NCI-H2107 treated with DMSO at 0.1 percent for 48 hours (cell line): ENCODE data around the gene CDRT15.
"Not testable (repeated sequence)": the region's sequence is repeated elsewhere in the genome, so short reads cannot be mapped to it uniquely, and the experiment has no call there.

ENCODE experiments used
- DNase-seq: peaks from one replicate; lab custom pipeline; 2025; ENCODE audit not compliant: unreplicated experiment; lab: John Stamatoyannopoulos, UW

The CDRT15 gene

DNA sequence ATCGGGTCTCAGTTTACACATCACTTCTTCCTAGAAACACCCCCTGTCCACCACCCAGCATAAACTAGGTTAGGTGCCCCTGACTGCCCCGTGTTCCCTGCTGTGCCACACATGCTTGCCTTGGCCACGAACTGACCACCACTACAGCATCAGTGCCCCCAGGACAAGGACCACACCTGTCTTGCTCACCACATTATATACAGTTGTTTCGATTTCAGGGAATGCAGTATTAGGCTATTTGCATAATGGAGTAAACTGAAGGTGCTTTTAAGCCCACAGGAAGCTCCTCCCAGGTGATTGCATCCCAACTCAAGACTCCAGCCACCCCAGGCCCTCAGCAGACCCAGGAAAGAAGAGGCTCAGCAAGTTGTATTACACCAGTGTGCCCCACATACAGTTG lies 50.2 kb downstream of the CDRT15 start:
- DNase-seq, result not testable (repeated sequence)
